PC-9 (cell line): ENCODE results near the gene ABTB2.

Source experiments
- EZH2 ChIP-seq: fragments of 200-600 bp; sonication (generic); IDR thresholded peaks from 2 replicates; pipeline ENCODE4 v1.8.0; 2017; ENCODE audit warnings: antibody characterized with exemption, low read depth
- TF ChIP-seq, protein P1 (sequence below): fragments of 200-600 bp; sonication (generic); conservative IDR thresholded peaks from 2 replicates; pipeline ENCODE4 v1.6.1; 2017; ENCODE audit warnings: mixed run types, antibody characterized with exemption, mild to moderate bottlenecking, moderate library complexity

DNA sequence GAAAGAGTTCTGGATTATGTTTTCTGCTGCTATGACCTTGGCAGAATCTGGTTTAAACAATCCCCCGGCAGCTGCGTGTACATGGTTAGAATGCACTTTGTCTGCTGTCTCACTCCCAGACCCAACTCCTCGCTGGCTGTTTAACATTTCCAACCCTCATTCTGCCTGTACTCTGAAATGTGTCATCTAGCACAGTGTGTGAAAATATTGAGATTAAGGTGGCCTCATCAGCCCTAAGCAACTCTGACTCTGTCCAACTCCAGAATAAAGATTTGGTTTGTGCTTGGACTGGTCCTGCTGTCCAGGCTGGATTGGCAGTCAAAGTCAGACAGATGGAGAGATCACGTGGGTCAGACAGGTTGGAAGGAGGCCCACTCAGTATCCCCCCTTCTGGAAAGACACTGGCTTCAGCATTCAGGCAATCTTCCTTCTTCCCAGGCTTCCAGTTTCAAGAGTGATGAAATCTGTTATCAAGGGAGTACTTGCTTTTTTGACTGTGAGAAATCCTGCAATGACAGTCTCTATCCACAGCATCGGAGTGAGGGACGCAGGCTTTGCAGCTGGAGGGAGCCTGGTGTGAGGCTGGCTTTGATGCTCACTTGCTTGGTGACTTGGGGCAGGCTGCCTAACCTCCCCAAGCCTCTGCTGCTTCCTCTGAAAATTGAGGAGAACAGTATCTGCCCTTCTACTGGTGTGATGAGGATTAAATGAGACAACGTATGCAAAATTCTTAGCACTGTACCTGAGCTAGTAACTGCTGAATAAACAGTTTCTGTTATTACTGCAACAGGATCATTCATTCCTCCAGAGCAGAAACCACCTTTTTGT, 29.8 kb downstream of the ABTB2 start:
- TF ChIP-seq, protein P1, sequence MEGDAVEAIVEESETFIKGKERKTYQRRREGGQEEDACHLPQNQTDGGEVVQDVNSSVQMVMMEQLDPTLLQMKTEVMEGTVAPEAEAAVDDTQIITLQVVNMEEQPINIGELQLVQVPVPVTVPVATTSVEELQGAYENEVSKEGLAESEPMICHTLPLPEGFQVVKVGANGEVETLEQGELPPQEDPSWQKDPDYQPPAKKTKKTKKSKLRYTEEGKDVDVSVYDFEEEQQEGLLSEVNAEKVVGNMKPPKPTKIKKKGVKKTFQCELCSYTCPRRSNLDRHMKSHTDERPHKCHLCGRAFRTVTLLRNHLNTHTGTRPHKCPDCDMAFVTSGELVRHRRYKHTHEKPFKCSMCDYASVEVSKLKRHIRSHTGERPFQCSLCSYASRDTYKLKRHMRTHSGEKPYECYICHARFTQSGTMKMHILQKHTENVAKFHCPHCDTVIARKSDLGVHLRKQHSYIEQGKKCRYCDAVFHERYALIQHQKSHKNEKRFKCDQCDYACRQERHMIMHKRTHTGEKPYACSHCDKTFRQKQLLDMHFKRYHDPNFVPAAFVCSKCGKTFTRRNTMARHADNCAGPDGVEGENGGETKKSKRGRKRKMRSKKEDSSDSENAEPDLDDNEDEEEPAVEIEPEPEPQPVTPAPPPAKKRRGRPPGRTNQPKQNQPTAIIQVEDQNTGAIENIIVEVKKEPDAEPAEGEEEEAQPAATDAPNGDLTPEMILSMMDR = no peak
- TF ChIP-seq EZH2 = no peak
